ENCODE measurements around the gene SEZ6L2.

SEZ6L2 gene

DNA sequence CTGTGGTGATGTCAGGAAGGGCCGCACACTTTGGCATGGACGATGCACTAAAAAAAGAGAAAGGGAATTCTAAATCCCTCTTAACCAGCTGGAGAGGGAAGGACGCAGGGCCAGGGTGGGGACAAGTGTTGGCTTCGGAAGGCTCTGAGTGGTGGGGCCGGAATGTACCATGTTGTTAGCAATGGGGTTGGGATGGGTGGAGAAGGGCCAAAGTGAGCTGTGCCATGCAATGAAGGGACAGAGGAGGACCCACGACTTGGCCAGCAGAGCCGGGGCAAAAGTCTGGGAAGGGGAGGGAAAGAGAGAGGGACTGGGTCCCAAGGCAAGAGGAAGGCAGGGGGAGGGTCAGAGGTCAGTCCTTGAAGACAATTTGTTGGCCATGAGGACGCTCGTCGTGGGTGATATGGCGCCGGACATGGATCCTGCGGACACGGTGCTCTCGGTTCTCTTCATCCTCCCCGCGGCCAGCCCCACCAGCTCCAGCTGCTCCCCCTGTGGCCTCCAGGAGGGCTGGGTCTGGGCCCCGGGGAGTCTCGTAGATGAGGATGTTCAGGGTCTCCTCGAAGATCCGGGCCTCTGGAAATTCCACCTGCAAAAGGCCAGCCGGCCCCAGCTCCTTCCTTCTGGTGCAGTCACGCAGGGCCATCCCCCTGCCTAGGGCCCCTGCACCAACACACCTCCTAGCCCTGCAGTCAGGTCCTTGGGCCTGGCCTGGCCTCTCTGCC lies 7.3 kb upstream of the SEZ6L2 start:
- Histone ChIP-seq H3K9me3 (ENCODE audit: insufficient read depth, low read depth, low read length) (no peaks in the 10 kb centered on the region), H3K4me3 (ENCODE audit: low read length, poor library complexity, severe bottlenecking) (no peak overlapping the region), H3F3A (ENCODE audit: low read depth) (no peaks in the 10 kb centered on the region), H3K9me2 (replicated peaks; ENCODE audit: low read depth, low read length) (no peaks in the 10 kb centered on the region), H2AFZ (ENCODE audit: low read length) (no peak overlapping the region), H3K9ac (ENCODE audit: low read depth, low read length, poor library complexity, severe bottlenecking) (no peak overlapping the region), H3K4me1 (ENCODE audit: insufficient read depth, low read length, poor library complexity, severe bottlenecking) (no peaks in the 10 kb centered on the region), H3K4me2 (ENCODE audit: low read depth, low read length, poor library complexity, severe bottlenecking) (no peak overlapping the region), H4K20me1 (ENCODE audit: insufficient read depth, low read length, poor library complexity, severe bottlenecking) (no peaks in the 10 kb centered on the region), H3K27me3 (ENCODE audit: insufficient read depth, low read length, poor library complexity, severe bottlenecking) (no peaks in the 10 kb centered on the region), H3K36me3 (ENCODE audit: insufficient read depth, low read length) (no peaks in the 10 kb centered on the region), H3K79me2 (ENCODE audit: insufficient read depth, low read length) (no peaks in the 10 kb centered on the region)
- no peak for TF ChIP-seq EZH2phosphoT487 (IDR thresholded peaks at IDR 0.05; ENCODE audit: borderline replicate concordance)
- TF ChIP-seq, protein P1, sequence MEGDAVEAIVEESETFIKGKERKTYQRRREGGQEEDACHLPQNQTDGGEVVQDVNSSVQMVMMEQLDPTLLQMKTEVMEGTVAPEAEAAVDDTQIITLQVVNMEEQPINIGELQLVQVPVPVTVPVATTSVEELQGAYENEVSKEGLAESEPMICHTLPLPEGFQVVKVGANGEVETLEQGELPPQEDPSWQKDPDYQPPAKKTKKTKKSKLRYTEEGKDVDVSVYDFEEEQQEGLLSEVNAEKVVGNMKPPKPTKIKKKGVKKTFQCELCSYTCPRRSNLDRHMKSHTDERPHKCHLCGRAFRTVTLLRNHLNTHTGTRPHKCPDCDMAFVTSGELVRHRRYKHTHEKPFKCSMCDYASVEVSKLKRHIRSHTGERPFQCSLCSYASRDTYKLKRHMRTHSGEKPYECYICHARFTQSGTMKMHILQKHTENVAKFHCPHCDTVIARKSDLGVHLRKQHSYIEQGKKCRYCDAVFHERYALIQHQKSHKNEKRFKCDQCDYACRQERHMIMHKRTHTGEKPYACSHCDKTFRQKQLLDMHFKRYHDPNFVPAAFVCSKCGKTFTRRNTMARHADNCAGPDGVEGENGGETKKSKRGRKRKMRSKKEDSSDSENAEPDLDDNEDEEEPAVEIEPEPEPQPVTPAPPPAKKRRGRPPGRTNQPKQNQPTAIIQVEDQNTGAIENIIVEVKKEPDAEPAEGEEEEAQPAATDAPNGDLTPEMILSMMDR (conservative IDR thresholded peaks at IDR 0.05; ENCODE audit: low read length), result no peak

DNA sequence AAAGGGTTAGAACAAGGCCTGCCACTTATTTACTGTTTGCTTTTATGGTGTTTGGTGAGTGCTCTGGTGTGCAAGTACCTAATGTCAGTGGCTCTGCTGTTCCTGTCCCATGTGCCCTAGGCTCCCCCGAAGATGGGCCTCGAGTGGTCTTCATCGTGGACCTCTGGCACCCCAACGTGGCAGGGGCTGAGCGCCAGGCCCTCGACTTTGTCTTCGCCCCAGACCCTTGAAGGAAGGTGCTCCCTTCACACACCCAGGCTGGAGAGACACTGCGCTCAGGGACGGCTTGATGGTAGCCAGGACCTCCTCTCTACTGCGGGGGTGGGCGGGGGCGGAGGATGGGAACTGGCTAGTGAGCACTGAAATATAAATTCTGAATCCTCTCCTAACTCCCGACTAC lies 6.3 kb upstream of the SEZ6L2 start:
- Histone ChIP-seq H4K20me1 (ENCODE audit: insufficient read depth, low read length, poor library complexity, severe bottlenecking) (no peaks in the 10 kb centered on the region), H3K4me3 (ENCODE audit: low read length, poor library complexity, severe bottlenecking) (no peak overlapping the region), H3K9me2 (replicated peaks; ENCODE audit: low read depth, low read length) (no peaks in the 10 kb centered on the region), H3K4me1 (ENCODE audit: insufficient read depth, low read length, poor library complexity, severe bottlenecking) (peaks cover under 1% of the 10 kb centered on the region), H3K9ac (ENCODE audit: low read depth, low read length, poor library complexity, severe bottlenecking) (no peak overlapping the region), H3K79me2 (ENCODE audit: insufficient read depth, low read length) (no peaks in the 10 kb centered on the region), H3K4me2 (ENCODE audit: low read depth, low read length, poor library complexity, severe bottlenecking) (no peak overlapping the region), H3F3A (ENCODE audit: low read depth) (no peaks in the 10 kb centered on the region), H3K27me3 (ENCODE audit: insufficient read depth, low read length, poor library complexity, severe bottlenecking) (no peaks in the 10 kb centered on the region), H2AFZ (ENCODE audit: low read length) (no peak overlapping the region), H3K36me3 (ENCODE audit: insufficient read depth, low read length) (no peaks in the 10 kb centered on the region), H3K9me3 (ENCODE audit: insufficient read depth, low read depth, low read length) (no peaks in the 10 kb centered on the region)
- no peak for TF ChIP-seq EZH2phosphoT487 (IDR thresholded peaks at IDR 0.05; ENCODE audit: borderline replicate concordance)
- TF ChIP-seq, protein P1 (conservative IDR thresholded peaks at IDR 0.05; ENCODE audit: low read length), result no peak

DNA sequence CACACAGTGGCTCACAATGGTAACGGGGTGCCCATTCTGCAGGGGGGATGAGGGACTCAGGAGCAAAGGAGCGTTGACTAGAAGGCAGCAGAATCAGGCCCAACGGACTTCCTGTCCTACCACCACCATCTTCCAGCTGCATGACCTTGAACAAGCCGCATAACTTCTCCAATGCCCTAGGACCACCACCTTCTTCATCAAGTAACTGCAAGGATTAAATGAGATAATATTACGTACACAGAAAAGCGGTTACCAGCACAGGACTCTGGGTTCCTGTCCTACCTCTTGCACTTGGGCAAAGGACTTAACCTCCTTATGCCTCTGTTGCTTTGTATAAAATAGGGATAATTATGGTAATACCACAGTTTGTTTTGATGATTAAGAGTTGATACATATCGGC lies 5.6 kb upstream of the SEZ6L2 start:
- no peak for TF ChIP-seq EZH2phosphoT487 (IDR thresholded peaks at IDR 0.05; ENCODE audit: borderline replicate concordance)
- TF ChIP-seq, protein P1 (conservative IDR thresholded peaks at IDR 0.05; ENCODE audit: low read length), result no peak
- Histone ChIP-seq H3K9ac (ENCODE audit: low read depth, low read length, poor library complexity, severe bottlenecking) (no peak overlapping the region), H4K20me1 (ENCODE audit: insufficient read depth, low read length, poor library complexity, severe bottlenecking) (peaks cover 6% of the 10 kb centered on the region), H3K4me2 (ENCODE audit: low read depth, low read length, poor library complexity, severe bottlenecking) (no peak overlapping the region), H3K79me2 (ENCODE audit: insufficient read depth, low read length) (no peaks in the 10 kb centered on the region), H2AFZ (ENCODE audit: low read length) (no peak overlapping the region), H3K27me3 (ENCODE audit: insufficient read depth, low read length, poor library complexity, severe bottlenecking) (no peaks in the 10 kb centered on the region), H3K4me3 (ENCODE audit: low read length, poor library complexity, severe bottlenecking) (no peak overlapping the region), H3K36me3 (ENCODE audit: insufficient read depth, low read length) (no peaks in the 10 kb centered on the region), H3K9me3 (ENCODE audit: insufficient read depth, low read depth, low read length) (no peaks in the 10 kb centered on the region), H3K9me2 (replicated peaks; ENCODE audit: low read depth, low read length) (no peaks in the 10 kb centered on the region), H3F3A (ENCODE audit: low read depth) (no peaks in the 10 kb centered on the region), H3K4me1 (ENCODE audit: insufficient read depth, low read length, poor library complexity, severe bottlenecking) (peaks cover 4% of the 10 kb centered on the region)

All from Loucy (cell line).